IMR-90 (cell line): Measurements from ENCODE around the gene TMEM131. TPM values are rescaled to one million over a fixed set of nuclear protein-coding genes. Genes with fewer than 3 reads are reported as not detected.
"Not testable (repeated sequence)": the region's sequence is repeated elsewhere in the genome, so short reads cannot be mapped to it uniquely, and the experiment has no call there.

ENCODE experiments used
- ATAC-seq: fragments of 200-7000 bp; cut with Tn5 transposase; 2 replicates; pipeline ENCODE4 v1.9.1; 2020; ENCODE audit warnings: low read depth, mild to moderate bottlenecking, moderate library complexity
- BruUV-seq: library from RNA; stranded (reverse); fragments of 400-500 nt; replicated peaks from 2 replicates; lab custom pipeline; 2021; lab: Mats Ljungman, UMichigan
- CTCF ChIA-PET: fragments of 300-600 bp; formaldehyde crosslinking; extraction: SDS; loops from one replicate; lab custom pipeline; 2021; ENCODE audit warnings: antibody characterized with exemption; lab: Yijun Ruan, JAX
- POLR2A ChIA-PET: fragments of 300-600 bp; sonication (Branson Sonifier 250); formaldehyde crosslinking; loops from one replicate; lab custom pipeline; 2022; ENCODE audit warnings: antibody characterized with exemption; ENCODE audit not compliant: unreplicated experiment; lab: Charles Lee
- DNase-seq: peaks from one replicate; pipeline ENCODE4 v3.0.0; 2013
- H2AFZ ChIP-seq: replicated peaks from 2 replicates; pipeline ENCODE3; 2013; ENCODE audit warnings: low read length, mild to moderate bottlenecking; ENCODE audit not compliant: poor library complexity
- H2AK5ac ChIP-seq: 2 replicates; pipeline ENCODE4 v1.6.1; 2013; ENCODE audit warnings: low read depth, low read length, inconsistent platforms
- H2AK9ac ChIP-seq: replicated peaks from 2 replicates; pipeline ENCODE3; 2013; ENCODE audit warnings: mild to moderate bottlenecking, low read depth, low read length, moderate library complexity; ENCODE audit not compliant: poor library complexity
- H2BK120ac ChIP-seq: 2 replicates; pipeline ENCODE4 v1.6.1; 2013; ENCODE audit warnings: low read depth, low read length, inconsistent platforms
- H2BK15ac ChIP-seq: 3 replicates; pipeline ENCODE4 v1.6.1; 2013; ENCODE audit warnings: low read depth, low read length, inconsistent platforms
- H2BK20ac ChIP-seq: 2 replicates; pipeline ENCODE4 v1.6.1; 2013; ENCODE audit warnings: low read depth, mild to moderate bottlenecking, inconsistent platforms, low read length, moderate library complexity
- H2BK5ac ChIP-seq: 2 replicates; pipeline ENCODE4 v1.6.1; 2013; ENCODE audit warnings: mild to moderate bottlenecking, low read depth, low read length, inconsistent platforms; ENCODE audit not compliant: poor library complexity, severe bottlenecking
- H3K14ac ChIP-seq: replicated peaks from 2 replicates; pipeline ENCODE4 v1.6.1; 2013; ENCODE audit warnings: low read depth, low read length, inconsistent platforms
- H3K18ac ChIP-seq: 2 replicates; pipeline ENCODE4 v1.6.1; 2013; ENCODE audit warnings: low read depth, low read length, control low read depth
- H3K23ac ChIP-seq: 2 replicates; pipeline ENCODE4 v1.6.1; 2013; ENCODE audit warnings: low read depth, low read length, inconsistent platforms
- H3K27ac ChIP-seq: 2 replicates; pipeline ENCODE4 v1.5.1; 2013; ENCODE audit warnings: mild to moderate bottlenecking, control low read depth, low read length; ENCODE audit not compliant: insufficient read depth
- H3K27me3 ChIP-seq: 2 replicates; pipeline ENCODE4 v1.6.1; 2013; ENCODE audit warnings: low read length; ENCODE audit not compliant: control insufficient read depth, insufficient read depth
- H3K36me3 ChIP-seq: 2 replicates; pipeline ENCODE4 v1.6.1; 2013; ENCODE audit warnings: low read length, mixed read lengths; ENCODE audit not compliant: control insufficient read depth, insufficient read depth
- H3K4ac ChIP-seq: 2 replicates; pipeline ENCODE4 v1.6.1; 2013; ENCODE audit warnings: low read depth, low read length, inconsistent platforms
- H3K4me1 ChIP-seq: 2 replicates; pipeline ENCODE4 v1.6.1; 2013; ENCODE audit warnings: low read length, mixed read lengths; ENCODE audit not compliant: control insufficient read depth, insufficient read depth
- H3K4me2 ChIP-seq: 2 replicates; pipeline ENCODE4 v1.6.1; 2013; ENCODE audit warnings: low read depth, mild to moderate bottlenecking, control low read depth, low read length, moderate library complexity
- H3K4me3 ChIP-seq: 2 replicates; pipeline ENCODE4 v1.5.1; 2013; ENCODE audit warnings: low read depth, mild to moderate bottlenecking, control low read depth, low read length, moderate library complexity; ENCODE audit not compliant: insufficient read depth
- H3K56ac ChIP-seq: 2 replicates; pipeline ENCODE4 v1.6.1; 2013; ENCODE audit warnings: low read length, inconsistent platforms; ENCODE audit not compliant: insufficient read depth; ENCODE audit errors: extremely low read depth
- H3K79me1 ChIP-seq, 2 experiments: 2 replicates each; pipeline ENCODE4 v1.6.1; 2013; ENCODE audit warnings: low read length in 2 of 2, inconsistent platforms in 1 of 2, low read depth in 1 of 2
- H3K9ac ChIP-seq: 2 replicates; pipeline ENCODE4 v1.6.1; 2013; ENCODE audit warnings: low read depth, low read length, control low read depth
- H3K9me1 ChIP-seq: 2 replicates; pipeline ENCODE4 v1.6.1; 2013; ENCODE audit warnings: low read length, inconsistent platforms; ENCODE audit not compliant: insufficient read depth
- H3K9me3 ChIP-seq: 2 replicates; pipeline ENCODE4 v1.6.1; 2013; ENCODE audit warnings: low read length; ENCODE audit not compliant: control insufficient read depth, insufficient read depth
- H4K20me1 ChIP-seq: 2 replicates; pipeline ENCODE4 v1.6.1; 2013; ENCODE audit warnings: low read length, inconsistent platforms; ENCODE audit not compliant: insufficient read depth
- H4K5ac ChIP-seq: 2 replicates; pipeline ENCODE4 v1.6.1; 2013; ENCODE audit warnings: mild to moderate bottlenecking, low read depth, low read length, control low read depth
- H4K8ac ChIP-seq, 2 experiments: 2 replicates each; pipeline ENCODE4 v1.6.1; 2013; ENCODE audit warnings: low read depth in 2 of 2, low read length in 2 of 2, control low read depth in 1 of 2, inconsistent platforms in 1 of 2
- H4K91ac ChIP-seq: 2 replicates; pipeline ENCODE4 v1.6.1; 2013; ENCODE audit warnings: low read depth, low read length, inconsistent platforms; ENCODE audit not compliant: insufficient read depth
- MAFK ChIP-seq: IDR thresholded peaks from 2 replicates; pipeline ENCODE4 v1.6.1; 2012; ENCODE audit warnings: low read depth, low read length, improper control_type of control experiment
- WGBS, 2 experiments: methylation state at CpG; one replicate each; pipeline versions ENCODE4 v1.1.5 to v1.1.7; 2013; ENCODE audit warnings: missing lambda C conversion rate in 2 of 2; ENCODE audit not compliant: insufficient read length in 1 of 2; ENCODE audit errors: extremely low coverage in 2 of 2; 5-methylcytosine and 5-hydroxymethylcytosine counted together
- dilution Hi-C: fragments of 300-500 bp; cut with HindIII; formaldehyde crosslinking; loops from one replicate; pipeline ENCODE4 v1.14.3; 2018; ENCODE audit warnings: low sequenced_read_pairs; ENCODE audit not compliant: unreplicated experiment
- in situ Hi-C: fragments of 300-500 bp; cut with MboI; formaldehyde crosslinking; loops from 3 replicates; pipeline ENCODE4 v1.14.3; 2019; ENCODE audit warnings: low sequenced_read_pairs, inconsistent platforms, mixed read lengths
- intact Hi-C: fragments of 100-400 bp; cut with micrococcal nuclease; formaldehyde crosslinking; loops from 2 replicates; pipeline ENCODE4 v1.10.0; 2022
- polyA plus RNA-seq, 3 experiments: library from polyadenylated mRNA; depleted of rRNA; stranded (reverse); fragments of >200 nt; gene quantifications; 2 replicates each; pipeline ENCODE4 v1.2.3, GENCODE V29; 2012; ENCODE audit warnings: low replicate concordance in 1 of 3
- total RNA-seq: library from RNA; depleted of rRNA; stranded (reverse); fragments of >200 nt; gene quantifications from 2 replicates; pipeline ENCODE4 v1.2.3, GENCODE V29; 2012

Gene TMEM131
- total and polyA plus RNA-seq, 2 of the 4 experiments (the other 2 are of a cell fraction), result 13.3 to 14.0 TPM

GRCh38 chr2:97829255-97829654, 166.5 kb downstream of the TMEM131 start:
- H3K9me1 ChIP-seq, H4K5ac ChIP-seq, H2BK20ac ChIP-seq, intact Hi-C loops, H3K18ac ChIP-seq, H2AK9ac ChIP-seq, POLR2A ChIA-PET, H2AFZ ChIP-seq, H4K20me1 ChIP-seq, in situ Hi-C loops, H3K9ac ChIP-seq, DNase-seq, H4K91ac ChIP-seq, H4K8ac ChIP-seq, H2AK5ac ChIP-seq, H3K79me1 ChIP-seq, BruUV-seq, H3K9me3 ChIP-seq, H2BK120ac ChIP-seq, H3K27ac ChIP-seq, H3K23ac ChIP-seq, H3K36me3 ChIP-seq, H3K4me2 ChIP-seq, dilution Hi-C loops, CTCF ChIA-PET, H2BK15ac ChIP-seq, H3K56ac ChIP-seq, H3K4me1 ChIP-seq, H3K4ac ChIP-seq, H3K14ac ChIP-seq, H2BK5ac ChIP-seq, H3K4me3 ChIP-seq, ATAC-seq, H3K27me3 ChIP-seq: not testable (repeated sequence)
- peak; percentile 52; the same call in 1 of the 2 replicates for TF ChIP-seq MAFK
- WGBS, 2 experiments, result 92% methylated on average over 5 of the region's 10 CpGs; no CpG with 5 or more reads in 1 of the 2 experiments

DNA sequence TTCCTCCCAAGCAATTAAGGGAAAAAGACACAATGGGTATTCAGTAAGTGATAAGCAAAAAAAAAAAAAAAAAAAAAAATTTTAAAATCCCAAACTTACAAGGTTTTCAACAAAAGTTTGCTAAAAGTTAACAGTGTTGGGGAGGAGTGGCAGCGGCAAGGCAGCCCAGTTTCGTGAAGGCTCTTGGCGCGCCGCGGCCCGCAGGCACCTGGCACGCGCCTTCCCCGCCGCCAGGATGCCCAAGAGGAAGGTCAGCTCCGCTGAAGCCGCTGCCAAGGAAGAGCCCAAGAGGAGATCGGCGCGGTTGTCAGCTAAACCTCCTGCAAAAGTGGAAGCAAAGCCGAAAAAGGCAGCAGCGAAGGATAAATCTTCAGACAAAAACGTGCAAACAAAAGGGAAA, 168.7 kb downstream of the TMEM131 start:
- H3K79me1 ChIP-seq, dilution Hi-C loops, in situ Hi-C loops, H2AFZ ChIP-seq, H3K9me3 ChIP-seq, BruUV-seq, H3K9me1 ChIP-seq, H4K8ac ChIP-seq, H3K18ac ChIP-seq, H2BK20ac ChIP-seq, H3K4me1 ChIP-seq, H3K56ac ChIP-seq, H4K91ac ChIP-seq, ATAC-seq, H3K4ac ChIP-seq, H2AK5ac ChIP-seq, POLR2A ChIA-PET, H3K9ac ChIP-seq, H3K27ac ChIP-seq, H3K23ac ChIP-seq, H3K36me3 ChIP-seq, H2BK15ac ChIP-seq, H2BK120ac ChIP-seq, H2BK5ac ChIP-seq, H3K27me3 ChIP-seq, CTCF ChIA-PET, H3K14ac ChIP-seq, DNase-seq, H3K4me2 ChIP-seq, H3K4me3 ChIP-seq, H4K20me1 ChIP-seq, intact Hi-C loops, H2AK9ac ChIP-seq, H4K5ac ChIP-seq: not testable (repeated sequence)
- WGBS, 2 experiments, result 100% methylated on average over 3 of the region's 19 CpGs; no CpG with 5 or more reads in 1 of the 2 experiments
